Measurements from ENCODE around the gene HDAC4. TPM values are rescaled to one million over a fixed set of nuclear protein-coding genes. Genes with fewer than 3 reads are reported as not detected.

The HDAC4 gene
- polyA plus RNA-seq, 1 donor (not counting 4 experiments of a cell fraction or from before 2014, with no cell fraction given) = 2.9 TPM

DNA sequence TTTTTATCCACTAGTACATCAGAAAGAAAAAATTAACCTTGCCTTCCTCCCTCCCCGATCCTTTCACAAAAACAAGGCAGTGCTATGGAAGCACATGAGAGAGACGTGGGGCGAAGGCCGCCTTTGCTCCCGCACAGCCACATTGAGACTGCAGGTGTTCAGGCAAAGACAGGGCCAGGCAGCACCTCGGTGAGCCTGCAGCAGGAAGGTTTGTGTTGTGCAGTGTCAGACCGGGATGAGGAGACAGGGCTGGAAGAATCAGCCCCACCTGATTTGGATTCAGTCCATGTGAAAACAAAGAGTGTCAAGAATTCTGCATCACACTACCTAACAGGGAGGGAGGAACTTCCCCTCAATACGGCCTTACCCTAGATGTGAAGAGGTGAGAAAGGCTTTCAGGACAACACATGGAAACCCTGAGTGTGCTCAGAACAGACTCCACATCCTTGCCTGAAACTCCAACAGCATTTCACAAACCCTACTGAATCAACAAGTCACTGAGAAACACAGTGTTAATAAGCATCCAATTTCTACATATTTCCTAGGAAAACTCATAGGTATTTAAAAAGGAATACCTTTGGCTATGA, 59.6 kb downstream of the HDAC4 start:
- DNase-seq (ENCODE audit: low read depth, low spot score) = no peak
- Histone ChIP-seq H2AFZ (ENCODE audit: control insufficient read depth, low read length) (no peak overlapping the region), H3K4me1 (ENCODE audit: control insufficient read depth, extremely low read depth, insufficient read depth, low read length) (no peaks in the 10 kb centered on the region), H3K79me2 (ENCODE audit: control insufficient read depth, insufficient read depth, low read length) (peaks cover 5% of the 10 kb centered on the region), H3K9me3 (ENCODE audit: control insufficient read depth, low read depth, low read length) (no peaks in the 10 kb centered on the region), H3K27me3 (ENCODE audit: control insufficient read depth, extremely low read depth, insufficient read depth, low read length) (no peaks in the 10 kb centered on the region), H3K27ac (ENCODE audit: control insufficient read depth, insufficient read depth, low read length) (no peak overlapping the region), H3K4me3 (ENCODE audit: control insufficient read depth in 2 of 3, extremely low read depth in 1 of 3, insufficient read depth in 2 of 3, low read depth in 1 of 3, low read length in 3 of 3) (no peak overlapping the region), H3K36me3 (ENCODE audit: control insufficient read depth in 2 of 2, extremely low read depth in 1 of 2, insufficient read depth in 2 of 2, low read length in 2 of 2) (peaks cover 0 to 5% of the 10 kb centered on the region in 2 experiments), H4K20me1 (ENCODE audit: control insufficient read depth, extremely low read depth, insufficient read depth, low read length) (no peaks in the 10 kb centered on the region), H3K9ac (ENCODE audit: control insufficient read depth, extremely low read depth, insufficient read depth, low read length) (no peak overlapping the region), H3K4me2 (ENCODE audit: control insufficient read depth, extremely low read depth, insufficient read depth, low read depth, low read length) (no peak overlapping the region), H3K9me1 (ENCODE audit: control insufficient read depth, extremely low read depth, insufficient read depth, low read length) (no peaks in the 10 kb centered on the region)
- FAIRE-seq = no peak
- TF ChIP-seq CTCF (optimal IDR thresholded peaks at IDR 0.05 in 1 of 3, IDR thresholded peaks at IDR 0.05 in 1 of 3, conservative IDR thresholded peaks at IDR 0.05 in 1 of 3; ENCODE audit: extremely low read depth in 1 of 3, insufficient read depth in 2 of 3, low read length in 3 of 3) = no peak
- no peak for TF ChIP-seq EZH2 (IDR thresholded peaks at IDR 0.05; ENCODE audit: low read length)
- dilution Hi-C loops (cut with MboI; ENCODE audit: extremely low pct_ligation_motif_present, low sequenced_read_pairs) = no loop called here

DNA sequence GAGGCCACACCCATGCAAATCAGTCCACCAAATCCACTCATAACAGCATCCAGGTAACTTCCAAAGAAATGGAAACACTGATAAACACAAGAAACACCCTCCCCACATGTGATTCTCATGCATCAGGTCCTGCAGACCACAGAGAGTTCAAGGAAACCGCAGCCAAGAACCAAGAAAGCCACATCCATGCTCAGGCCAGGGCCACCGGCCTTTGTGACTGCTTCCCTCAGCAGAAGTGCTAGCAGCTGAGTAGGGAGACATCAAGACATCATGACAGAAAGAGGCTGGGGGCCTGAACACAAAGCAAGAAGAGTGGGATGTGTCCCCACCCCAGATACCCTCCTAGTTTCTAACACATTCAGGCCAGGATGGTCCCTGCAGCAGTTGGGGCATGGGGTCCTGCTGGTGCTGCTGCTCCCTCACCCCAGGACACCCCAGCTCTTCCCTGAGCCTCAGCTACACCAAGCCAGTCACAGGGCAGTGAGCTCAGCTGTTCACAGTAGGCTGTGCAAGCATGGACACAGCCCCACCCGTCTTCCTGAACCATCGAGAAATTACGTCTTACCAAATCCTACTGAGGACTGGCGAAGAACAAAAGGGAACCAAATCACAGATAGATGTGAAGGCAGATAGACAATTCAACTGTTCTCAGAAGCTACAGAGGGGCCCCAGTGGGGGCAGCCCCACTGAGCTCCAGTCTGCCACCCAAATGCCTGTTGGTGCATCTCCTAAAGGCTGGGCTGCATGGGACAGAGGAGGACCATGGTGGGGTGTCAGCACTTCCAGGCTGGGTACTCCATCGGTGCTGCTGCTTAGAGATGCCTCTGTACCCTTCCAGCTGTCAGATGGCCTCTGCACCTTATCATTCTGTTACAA, 60.9 kb downstream of the HDAC4 start:
- Histone ChIP-seq H2AFZ (ENCODE audit: control insufficient read depth, low read length) (no peak overlapping the region), H3K9me3 (ENCODE audit: control insufficient read depth, low read depth, low read length) (no peaks in the 10 kb centered on the region)
- FAIRE-seq = no peak

More for the DNA sequence above, 60.9 kb downstream of the HDAC4 start:
- H3K9me1 ChIP-seq (ENCODE audit: control insufficient read depth, extremely low read depth, insufficient read depth, low read length) = no peaks in the 10 kb centered on the region
- no peak for DNase-seq (ENCODE audit: low read depth, low spot score)
- dilution Hi-C loops (cut with MboI; ENCODE audit: extremely low pct_ligation_motif_present, low sequenced_read_pairs) = no loop called here
- TF ChIP-seq EZH2 (IDR thresholded peaks at IDR 0.05; ENCODE audit: low read length) (no peak), CTCF (optimal IDR thresholded peaks at IDR 0.05 in 1 of 3, IDR thresholded peaks at IDR 0.05 in 1 of 3, conservative IDR thresholded peaks at IDR 0.05 in 1 of 3; ENCODE audit: extremely low read depth in 1 of 3, insufficient read depth in 2 of 3, low read length in 3 of 3) (no peak)
- H4K20me1 ChIP-seq (ENCODE audit: control insufficient read depth, extremely low read depth, insufficient read depth, low read length) = no peaks in the 10 kb centered on the region
- no peak overlapping the region for H3K4me3 ChIP-seq (ENCODE audit: control insufficient read depth in 2 of 3, extremely low read depth in 1 of 3, insufficient read depth in 2 of 3, low read depth in 1 of 3, low read length in 3 of 3)
- H3K4me1 ChIP-seq (ENCODE audit: control insufficient read depth, extremely low read depth, insufficient read depth, low read length) = no peaks in the 10 kb centered on the region
- no peak overlapping the region for H3K9ac ChIP-seq (ENCODE audit: control insufficient read depth, extremely low read depth, insufficient read depth, low read length)
- H3K27ac ChIP-seq (ENCODE audit: control insufficient read depth, insufficient read depth, low read length) = no peak overlapping the region
- no peak overlapping the region for H3K4me2 ChIP-seq (ENCODE audit: control insufficient read depth, extremely low read depth, insufficient read depth, low read depth, low read length)
- peaks cover 0 to 5% of the 10 kb centered on the region in 2 experiments for H3K36me3 ChIP-seq (ENCODE audit: control insufficient read depth in 2 of 2, extremely low read depth in 1 of 2, insufficient read depth in 2 of 2, low read length in 2 of 2)
- H3K27me3 ChIP-seq (ENCODE audit: control insufficient read depth, extremely low read depth, insufficient read depth, low read length) = no peaks in the 10 kb centered on the region
- H3K79me2 ChIP-seq (ENCODE audit: control insufficient read depth, insufficient read depth, low read length) = no peaks in the 10 kb centered on the region
